Measurements from ENCODE around the gene PPP2R5E.

PPP2R5E gene

DNA sequence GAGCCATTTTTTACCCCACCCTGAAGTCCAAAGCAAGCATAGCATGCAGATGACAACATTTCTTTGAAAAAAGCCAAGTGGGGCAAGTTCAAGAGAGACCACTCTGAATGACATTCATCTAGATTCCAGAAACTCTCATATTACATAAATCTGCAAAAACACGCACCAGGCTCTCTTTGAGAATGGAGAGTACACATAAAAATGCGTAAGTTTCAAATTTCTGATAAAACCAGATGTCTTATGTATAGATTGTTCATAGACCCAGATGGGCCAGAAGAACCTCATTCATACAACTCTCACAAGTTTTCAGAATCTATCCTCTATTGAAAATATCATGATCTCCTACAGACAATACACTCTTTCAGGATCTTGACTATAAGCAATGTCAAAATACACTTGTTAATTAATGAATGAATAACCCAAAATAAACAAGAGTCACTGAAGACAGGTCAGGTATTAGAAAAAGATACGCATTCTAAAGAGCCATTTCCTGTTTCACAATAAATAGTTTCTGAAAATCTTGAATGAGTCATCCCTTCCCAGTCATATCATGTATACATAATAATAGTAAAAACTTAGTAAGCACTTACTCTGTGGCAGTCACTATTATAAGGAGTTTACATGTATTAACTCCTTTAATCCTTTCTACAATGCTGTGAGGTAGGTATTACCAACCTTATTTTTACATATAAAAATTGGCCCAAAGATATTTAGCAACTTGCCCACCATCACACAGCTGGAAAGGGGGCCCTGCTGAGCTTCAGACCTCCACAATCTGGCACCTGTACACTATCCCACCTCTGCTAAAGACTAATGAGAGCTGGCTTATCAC lies 72.0 kb downstream of the PPP2R5E start:
- no peak for DNase-seq (ENCODE audit: low spot score)

DNA sequence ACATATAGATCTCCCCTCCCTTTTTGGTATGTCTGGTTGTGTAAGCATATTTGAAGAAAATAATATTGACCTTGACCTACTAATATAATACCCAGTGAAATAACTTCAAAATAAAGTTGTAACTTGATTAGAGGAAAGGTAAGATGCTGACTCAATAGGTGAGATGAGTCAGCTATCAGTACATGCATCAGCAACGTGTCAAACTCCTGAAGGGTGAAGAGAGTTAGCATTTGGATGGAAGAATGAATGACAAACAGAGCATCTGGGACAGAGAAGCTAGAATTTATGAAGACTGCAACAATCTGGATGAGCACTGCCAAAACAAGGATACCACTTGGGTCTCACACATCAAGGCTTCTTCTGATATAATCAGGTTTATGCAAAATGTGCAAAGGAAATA lies 74.9 kb downstream of the PPP2R5E start:
- DNase-seq (ENCODE audit: low spot score) = no peak

DNA sequence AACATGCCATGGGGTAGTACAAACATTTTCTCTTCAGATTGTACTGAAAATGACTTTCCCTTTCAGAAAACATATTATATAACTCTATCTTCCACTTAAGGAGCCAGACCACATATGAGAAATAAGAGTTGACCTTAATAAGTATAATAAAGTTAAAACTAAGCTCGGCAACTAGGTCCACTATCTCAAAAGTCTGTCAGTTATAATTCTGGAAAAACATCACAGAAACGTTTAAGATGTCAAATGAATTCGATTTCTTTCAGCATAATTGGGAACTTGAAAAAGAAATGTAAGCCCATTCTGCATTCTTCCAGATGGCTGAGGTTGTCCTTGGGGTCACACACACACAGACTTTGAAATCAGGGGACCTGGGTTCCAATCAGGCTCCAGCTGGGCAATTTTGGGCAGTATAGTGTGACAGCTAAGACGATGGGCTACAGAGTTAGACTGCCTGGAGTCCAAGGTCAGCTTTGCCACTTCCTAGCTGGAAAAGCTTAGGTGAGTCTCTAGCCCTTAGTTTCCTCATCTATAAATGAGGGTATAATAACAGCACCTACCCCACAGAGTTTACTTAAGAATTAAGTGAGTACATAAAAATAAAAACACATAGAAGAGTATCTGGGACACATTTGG lies 75.6 kb downstream of the PPP2R5E start:
- DNase-seq (ENCODE audit: low spot score) = no peak

DNA sequence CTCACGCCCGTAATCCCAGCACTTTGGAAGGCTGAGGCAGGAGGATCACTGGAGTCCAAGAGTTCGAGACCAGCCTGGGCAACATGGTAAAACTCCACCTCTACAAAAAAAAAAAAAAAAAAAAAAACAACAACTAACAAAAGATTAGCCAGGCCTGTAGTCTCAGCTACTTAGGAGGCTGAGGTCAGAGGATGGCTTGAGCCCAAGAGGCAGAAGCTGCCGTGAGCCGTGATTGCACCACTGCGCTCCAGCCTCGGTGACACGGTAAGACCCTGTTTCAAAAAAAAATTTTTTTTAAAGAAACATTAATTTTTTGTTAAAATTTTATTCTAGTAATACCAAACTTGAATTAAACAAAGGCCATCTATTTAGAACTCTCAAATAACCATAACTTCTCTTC lies 77.8 kb downstream of the PPP2R5E start:
- DNase-seq (ENCODE audit: low spot score) = no peak

DNA sequence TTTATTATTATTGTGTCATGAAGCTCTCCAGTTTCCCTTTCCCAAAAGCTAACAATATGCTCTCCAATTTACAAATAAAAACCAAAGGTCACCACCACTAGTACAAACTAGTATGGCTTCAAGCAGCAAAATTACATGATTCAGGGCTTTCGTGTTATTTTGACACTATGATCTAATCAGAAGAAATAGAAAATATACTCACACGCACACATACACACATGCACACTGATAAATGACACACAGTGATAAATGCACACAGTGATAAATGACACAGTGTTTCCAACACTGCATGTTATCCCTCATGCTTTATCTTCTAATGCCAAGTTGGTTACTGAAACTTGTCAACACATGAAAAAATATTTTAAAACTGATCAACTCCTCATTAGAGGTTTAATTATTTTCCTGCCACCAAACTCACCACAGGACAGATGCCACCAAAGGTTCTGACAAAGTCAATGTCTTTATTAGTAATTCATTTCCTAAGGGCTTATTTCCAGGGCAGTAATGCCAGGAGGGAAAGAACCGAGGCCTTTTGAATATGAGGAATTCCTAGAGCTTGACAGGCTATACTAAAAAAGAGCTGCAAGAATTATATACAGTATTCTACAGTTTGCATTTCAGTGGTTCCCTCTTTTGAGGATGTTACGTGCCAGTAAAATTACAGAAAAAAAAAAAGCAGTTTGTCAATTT lies 82.4 kb downstream of the PPP2R5E start:
- no peak for DNase-seq (ENCODE audit: low spot score)

DNA sequence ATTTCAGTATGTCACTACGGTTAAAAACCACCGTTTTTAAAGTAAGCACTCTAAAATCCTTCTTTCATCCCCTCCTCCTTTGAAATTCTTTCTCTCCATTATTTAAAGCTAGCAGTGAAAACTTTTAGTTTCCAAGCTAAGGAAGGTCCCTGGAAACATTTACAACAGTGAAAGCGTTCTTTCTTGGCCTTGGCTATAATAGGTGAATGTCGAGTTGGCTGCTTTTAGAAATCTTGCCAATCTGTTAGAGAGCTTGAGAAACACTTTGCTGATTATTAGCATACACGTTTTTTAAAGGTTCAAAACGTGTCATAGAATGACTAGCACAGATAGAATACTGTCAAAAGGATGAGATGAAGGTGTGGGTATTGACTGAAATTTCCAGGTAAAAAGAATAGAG lies 83.4 kb downstream of the PPP2R5E start:
- no peak for DNase-seq (ENCODE audit: low spot score)

DNA sequence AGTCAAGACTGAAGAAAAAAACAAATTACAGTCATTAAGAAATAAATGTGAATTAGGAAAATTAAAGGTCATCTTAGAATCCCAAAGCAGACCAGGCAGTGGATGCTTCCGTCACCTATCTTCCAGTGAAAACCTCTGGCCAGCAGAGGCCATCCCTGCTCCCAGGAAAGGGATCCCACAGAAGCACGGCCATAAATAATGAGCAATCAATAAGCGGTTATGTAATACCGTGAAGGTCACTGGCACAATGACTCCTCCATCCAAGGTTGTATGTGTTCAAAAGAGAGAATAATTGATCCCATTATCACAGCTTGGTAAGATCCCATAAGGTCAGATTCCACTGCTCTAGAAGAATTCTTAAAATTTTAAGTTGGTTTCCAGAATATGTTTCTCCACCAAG lies 85.7 kb downstream of the PPP2R5E start:
- DNase-seq (ENCODE audit: low spot score) = no peak

DNA sequence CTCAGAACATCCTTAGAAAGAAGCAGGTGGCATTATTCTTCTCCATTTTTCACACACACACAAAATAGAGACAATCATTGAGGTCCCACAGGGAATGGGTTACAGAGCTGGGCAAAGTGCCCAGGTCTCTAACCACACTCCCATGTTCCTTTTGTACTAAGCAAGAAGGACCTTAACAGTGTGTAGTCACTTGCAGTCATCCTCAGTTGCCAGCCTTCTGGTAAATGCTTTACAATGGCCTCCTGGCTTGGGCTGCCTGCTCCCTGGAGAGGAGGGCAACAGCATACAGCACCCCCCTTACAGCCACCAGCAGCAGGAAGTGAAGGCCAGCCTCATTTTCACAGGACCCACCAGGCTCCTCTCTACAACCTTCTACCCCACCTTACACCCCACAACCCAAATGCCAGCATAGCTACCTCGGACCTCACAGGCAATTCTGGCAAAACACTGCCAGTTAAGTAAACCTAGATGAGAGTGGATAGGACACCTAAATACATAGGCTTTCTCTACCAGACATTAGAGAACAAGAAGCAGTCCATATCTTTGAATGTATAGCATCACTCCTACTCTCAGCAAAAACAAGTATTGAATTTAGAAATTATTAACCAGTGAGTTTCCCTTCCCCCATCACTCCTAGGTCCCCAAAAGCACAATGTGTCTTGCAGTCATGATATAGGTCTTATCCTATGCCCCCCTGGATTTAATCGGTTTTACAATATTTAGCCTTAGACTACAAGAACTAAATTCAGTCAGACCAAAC lies 88.1 kb downstream of the PPP2R5E start:
- DNase-seq (ENCODE audit: low spot score) = no peak

DNA sequence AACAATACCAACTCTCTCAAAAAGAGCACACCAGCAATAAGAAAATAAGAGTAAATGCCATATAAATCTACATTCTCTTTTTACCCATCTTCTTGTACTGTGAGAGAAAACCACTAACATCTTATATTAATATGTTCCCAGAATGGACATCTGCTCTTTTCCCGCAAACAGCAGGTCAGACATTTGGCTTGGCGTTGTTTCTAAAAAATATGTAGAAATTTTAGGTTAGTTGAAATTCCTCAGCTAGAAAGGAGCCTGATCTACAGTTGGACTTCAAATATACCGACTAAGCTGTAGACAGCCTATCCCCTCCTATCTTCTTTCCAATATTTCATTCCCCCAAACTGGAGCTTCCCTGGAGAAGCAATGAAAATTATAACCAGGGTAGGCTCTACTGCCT lies 88.7 kb downstream of the PPP2R5E start:
- DNase-seq (ENCODE audit: low spot score) = no peak

DNA sequence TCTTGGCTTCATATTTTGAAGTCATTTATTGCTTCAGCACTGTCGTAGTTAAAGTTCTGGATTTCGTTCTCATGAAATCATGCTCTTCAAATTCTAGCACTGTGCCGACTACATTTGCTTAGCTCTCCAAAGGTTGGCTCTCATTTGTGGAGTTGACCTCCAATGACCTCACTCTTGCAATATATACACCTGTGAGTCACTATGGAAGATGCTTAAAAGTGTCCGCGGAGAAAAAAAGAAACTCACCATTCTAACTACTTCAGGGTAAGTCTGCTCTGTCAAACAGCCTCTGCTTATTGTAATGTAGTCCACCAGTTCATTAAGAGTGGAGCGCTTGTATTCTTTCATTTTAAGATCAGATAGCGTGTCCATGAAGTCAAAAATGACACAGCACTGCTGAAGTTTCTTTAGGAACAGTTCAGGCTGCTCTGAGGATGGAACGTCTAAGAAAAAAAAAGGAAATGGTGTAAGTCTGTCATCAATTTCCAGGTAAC lies 89.7 kb downstream of the PPP2R5E start:
- DNase-seq (ENCODE audit: low spot score) = no peak

DNA sequence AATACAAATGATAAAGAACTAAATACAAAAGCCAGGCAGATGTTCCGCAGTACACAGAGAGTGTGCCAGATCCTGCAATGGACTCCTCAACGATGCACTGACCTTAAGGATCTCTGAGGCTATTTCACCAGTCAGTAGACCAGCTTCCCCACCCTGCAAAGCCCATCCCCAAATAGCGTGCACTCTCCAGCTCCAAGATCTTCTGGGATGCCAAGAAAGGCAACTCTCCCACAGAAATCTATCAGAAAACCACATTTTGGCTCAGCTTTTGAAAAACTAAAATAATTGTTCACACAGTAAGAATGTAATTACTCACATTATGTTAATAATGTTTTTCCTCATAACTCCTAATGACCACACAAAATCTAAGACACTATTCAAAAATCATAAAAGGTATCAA lies 90.4 kb downstream of the PPP2R5E start:
- DNase-seq (ENCODE audit: low spot score) = no peak

DNA sequence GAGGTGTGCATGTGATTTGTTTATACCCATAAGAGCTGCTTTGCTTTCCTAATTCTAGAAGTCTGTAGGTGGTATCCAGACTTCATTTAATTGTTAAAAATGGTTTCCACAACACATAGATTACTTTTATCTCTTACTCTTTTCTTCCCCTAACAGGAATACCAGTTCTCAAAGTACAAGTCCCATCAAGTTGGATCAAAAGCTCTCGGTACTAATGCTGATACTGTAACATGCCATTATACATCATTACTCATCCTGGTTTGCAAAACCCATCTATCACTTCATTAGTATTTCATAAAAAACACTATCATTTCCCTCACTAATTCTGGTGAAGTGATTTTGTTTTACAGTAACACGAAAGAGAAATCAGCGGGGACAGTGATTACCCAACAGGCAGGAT lies 94.3 kb downstream of the PPP2R5E start:
- no peak for DNase-seq (ENCODE audit: low spot score)

DNA sequence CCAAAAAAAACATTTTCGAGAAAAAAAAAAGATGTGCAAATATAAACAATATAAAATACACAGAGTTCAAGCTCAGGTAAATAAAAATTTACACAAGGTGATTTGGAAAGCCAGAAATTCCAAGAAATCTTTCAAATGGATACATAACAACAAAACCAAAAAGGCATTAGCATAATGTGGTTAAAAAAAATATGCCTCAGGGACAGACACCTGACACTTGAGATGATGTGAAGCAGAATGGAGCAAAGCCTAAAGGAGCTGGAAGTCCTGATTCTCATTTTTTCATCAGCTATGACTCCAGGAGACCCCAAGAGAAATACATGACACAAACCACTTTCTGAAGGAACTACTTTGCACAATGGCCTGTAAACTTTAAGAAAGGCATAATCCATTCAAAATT lies 98.6 kb downstream of the PPP2R5E start:
- DNase-seq (ENCODE audit: low spot score) = no peak

DNA sequence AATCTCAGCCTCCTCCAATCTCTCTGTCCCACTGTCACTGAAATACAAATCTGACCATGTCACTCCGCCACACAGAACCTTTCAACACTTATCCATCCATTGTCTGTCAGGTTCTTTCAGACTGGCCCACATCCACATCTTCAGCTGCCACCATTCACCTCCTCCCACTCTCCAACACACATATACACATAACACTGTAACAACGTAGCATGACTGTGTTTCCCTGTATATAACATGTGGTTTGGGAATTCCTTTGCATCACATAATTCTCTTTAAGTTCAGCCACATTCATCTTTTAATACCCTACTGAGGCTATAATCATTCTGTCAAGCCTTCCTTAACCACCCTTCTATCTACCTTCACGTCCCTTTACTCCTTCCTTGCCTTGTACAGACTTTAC lies 99.2 kb downstream of the PPP2R5E start:
- DNase-seq (ENCODE audit: low spot score) = no peak

DNA sequence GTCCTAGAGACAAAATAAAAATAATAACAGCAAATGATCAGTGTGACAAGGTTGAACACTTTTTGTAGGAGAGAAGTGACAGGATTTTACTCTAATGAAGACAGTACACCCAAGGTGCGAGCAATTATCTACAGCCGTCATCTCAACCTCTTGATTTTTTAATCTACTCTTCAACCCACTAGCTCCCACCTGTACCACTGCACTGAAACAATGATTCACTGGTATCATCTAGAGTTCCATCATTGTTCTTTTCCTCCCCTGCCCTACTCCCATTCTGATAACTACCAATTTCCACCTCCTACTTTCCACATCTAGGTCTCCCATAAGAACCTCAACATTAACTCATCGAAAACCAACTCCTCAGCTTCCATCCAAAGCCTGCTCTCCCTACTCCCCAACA lies 99.8 kb downstream of the PPP2R5E start:
- no peak for DNase-seq (ENCODE audit: low spot score)

DNA sequence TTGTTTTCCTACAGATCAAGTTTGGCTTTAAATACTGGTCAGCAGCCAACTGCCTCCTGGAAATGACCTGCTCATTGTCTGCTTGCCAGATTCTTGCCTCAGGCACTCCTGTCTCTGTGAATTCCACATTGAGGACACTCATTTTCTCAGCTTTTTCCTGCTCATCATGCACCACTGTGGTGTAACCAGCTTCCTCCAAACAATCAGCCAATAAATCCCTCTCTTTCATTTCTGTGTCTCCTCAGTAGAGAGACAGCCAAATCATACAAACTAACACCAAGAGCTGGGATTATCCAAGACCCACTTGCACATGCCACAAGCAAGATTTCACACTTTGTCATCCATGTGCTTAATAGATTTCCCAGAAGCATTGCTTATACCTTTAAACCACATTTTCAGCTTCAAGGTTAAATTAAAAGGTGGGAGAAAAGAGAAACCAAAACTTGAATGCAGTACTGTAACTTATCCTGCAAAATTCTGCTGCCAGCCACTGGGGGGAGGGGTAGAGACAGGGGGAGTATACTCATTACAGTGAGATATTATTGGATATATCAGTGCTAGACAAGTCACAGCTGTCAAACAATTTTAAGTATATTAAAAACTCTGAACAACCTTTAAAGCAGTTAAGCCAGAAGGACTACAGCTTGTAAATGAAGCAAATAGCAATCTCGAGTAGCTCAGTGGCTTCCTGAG lies 105.0 kb downstream of the PPP2R5E start:
- no peak for DNase-seq (ENCODE audit: low spot score)

DNA sequence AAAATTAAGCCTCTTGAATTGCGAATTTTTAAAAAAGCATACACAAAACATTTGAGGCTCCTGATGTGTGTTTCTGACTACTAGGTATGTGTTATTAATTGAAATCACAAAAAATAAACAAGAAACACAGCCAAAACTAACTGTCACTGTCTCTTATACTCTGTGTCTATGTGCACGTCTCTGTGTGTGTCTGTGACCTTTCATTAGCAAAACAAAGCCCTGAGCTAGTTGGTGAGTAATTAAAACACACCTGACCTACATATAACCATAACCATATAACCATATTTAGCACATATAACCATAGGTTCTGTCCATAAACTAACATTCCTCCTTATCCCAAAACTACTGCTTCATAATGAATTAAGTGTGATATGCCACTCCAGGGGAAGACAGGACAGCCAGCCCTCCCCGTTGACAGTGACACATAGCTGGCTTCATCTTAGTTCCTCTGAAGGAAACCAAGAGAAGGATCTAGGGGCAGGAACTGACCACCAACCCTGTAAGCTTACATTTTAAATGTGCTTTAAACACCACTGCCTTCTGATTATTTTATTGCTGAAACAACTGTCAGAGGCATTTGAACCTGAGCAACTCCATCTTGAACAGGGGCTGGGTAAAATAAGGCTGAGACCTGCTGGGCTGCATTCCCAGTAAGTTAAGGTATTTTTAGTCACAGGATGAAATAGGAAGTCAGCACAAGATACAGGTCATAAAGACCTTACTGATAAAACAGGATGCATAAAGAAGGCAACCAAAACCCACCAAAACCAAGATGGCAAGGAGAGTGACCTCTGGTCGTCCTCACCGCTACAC lies 106.7 kb downstream of the PPP2R5E start:
- no peak for DNase-seq (ENCODE audit: low spot score)

DNA sequence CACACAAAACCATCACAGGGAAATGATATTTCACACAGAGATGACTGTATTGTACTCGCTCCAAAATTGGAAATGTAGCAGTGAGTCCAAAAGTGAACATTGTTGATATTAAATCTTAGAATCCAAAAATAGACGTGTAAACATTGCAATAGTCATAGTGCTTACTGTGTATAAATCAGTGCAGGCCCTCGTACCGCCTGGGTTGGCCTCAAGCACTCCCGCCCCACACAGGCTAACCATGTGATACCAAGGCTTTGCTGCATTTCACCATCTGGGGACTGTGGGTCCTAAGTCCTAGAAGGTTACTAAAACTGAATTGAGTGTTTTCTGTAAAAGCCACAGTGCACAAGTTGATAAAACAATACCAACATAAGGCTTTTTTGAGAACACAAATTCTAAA lies 107.3 kb downstream of the PPP2R5E start:
- DNase-seq (ENCODE audit: low spot score) = no peak

DNA sequence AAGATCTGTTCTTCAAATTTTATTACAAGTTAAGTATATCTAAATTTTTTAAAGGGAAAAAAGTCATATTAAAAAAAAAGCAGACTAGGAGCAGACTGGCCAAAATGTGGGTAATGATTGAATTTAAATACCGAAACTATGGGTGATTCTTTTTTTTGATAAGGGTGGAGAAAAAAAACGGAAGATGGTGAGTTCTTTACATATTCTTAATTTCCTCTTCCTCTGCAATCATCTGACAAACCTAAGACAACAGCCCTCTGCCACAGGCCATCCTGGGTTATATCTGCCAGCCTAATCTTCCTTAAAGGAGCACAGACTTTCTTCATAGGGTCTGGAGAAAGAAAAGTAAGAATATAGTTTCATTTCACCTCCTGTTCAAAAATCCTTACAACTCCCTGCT lies 108.0 kb downstream of the PPP2R5E start:
- no peak for DNase-seq (ENCODE audit: low spot score)

DNA sequence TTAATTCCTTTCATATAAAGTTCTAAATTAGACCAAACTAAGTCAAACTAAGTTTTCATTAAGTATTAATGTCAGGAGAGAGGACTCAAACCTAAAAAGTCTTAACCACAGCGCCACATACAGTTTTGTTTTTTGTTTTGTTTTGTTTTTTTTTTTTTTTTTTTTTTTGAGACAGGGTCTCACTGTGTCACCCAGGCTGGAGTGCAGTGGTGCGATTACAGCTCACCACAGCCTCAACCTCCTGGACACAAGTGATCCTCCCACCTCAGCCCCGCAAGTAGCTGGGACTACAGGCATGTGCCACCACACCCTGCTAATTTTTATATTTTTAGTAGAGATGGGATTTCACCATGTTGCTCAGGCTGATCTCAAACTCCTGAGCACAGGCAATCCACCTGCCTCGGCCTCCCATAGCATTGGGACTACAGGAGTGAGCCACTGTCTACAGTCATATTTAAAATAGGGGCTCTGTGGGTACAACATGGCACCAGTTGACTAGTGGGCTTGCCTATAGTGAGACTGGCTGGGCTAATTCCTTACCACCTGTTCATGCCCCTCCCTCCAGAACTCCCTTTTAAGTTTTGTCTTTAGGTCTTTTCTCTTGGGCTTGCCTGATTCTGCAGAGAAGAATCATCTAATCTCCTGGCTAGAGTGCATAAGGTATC lies 110.2 kb downstream of the PPP2R5E start:
- DNase-seq (ENCODE audit: low spot score) = no peak

All from germinal center (tissue), 1 donor.